Lower lobe of right lung (tissue), 2 donors: Measurements from ENCODE around the gene GPR22. TPM values are rescaled to one million over a fixed set of nuclear protein-coding genes. Genes with fewer than 3 reads are reported as not detected.

Source experiments
- ATAC-seq, 2 donors: fragments of 200-7000 bp; cut with Tn5 transposase; one replicate each; pipeline ENCODE4 v1.9.1; 2020 to 2022; ENCODE audit warnings: mild to moderate bottlenecking in 2 of 2, moderate library complexity in 2 of 2
- DNase-seq: peaks from one replicate; pipeline ENCODE4 v3.0.0-alpha.2; 2020
- H3K27ac ChIP-seq: fragments of 200-600 bp; one replicate; pipeline ENCODE4 v1.8.0; 2022
- H3K27me3 ChIP-seq: fragments of 200-600 bp; one replicate; pipeline ENCODE4 v1.8.0; 2022; ENCODE audit warnings: low read depth
- H3K36me3 ChIP-seq: fragments of 200-600 bp; one replicate; pipeline ENCODE4 v1.8.0; 2022; ENCODE audit warnings: mild to moderate bottlenecking
- H3K4me1 ChIP-seq: fragments of 200-600 bp; one replicate; pipeline ENCODE4 v1.8.0; 2022
- H3K4me3 ChIP-seq: fragments of 200-600 bp; one replicate; pipeline ENCODE4 v1.8.0; 2022; ENCODE audit warnings: mild to moderate bottlenecking
- H3K9me3 ChIP-seq: fragments of 200-600 bp; one replicate; pipeline ENCODE4 v1.8.0; 2022
- CTCF ChIP-seq: fragments of 200-600 bp; IDR thresholded peaks from one replicate; pipeline ENCODE4 v1.8.0; 2022; ENCODE audit warnings: antibody characterized with exemption, mild to moderate bottlenecking
- intact Hi-C: fragments of 100-400 bp; cut with DNase I; formaldehyde crosslinking; loops from one replicate; pipeline ENCODE4 v1.11.0; 2022
- total RNA-seq: library from RNA; stranded (reverse); fragmentation: NEBNext Ultra II Directional; extraction: Animal tissue kit (Norgen Biotek cat#: 25700); gene quantifications from one replicate; pipeline ENCODE4 v1.2.1, GENCODE V29; 2021
- donor health status: DM: no; HTN: yes; CAD: no; lungs with severe emphysema.

Gene GPR22
- total RNA-seq, 1 donor from 2014 or later = not detected

- ATAC-seq (no peak), DNase-seq (no peak)
- H3K27ac ChIP-seq = no peak overlapping the region
- H3K4me1 ChIP-seq = peaks cover 11% of the 10 kb centered on the region
- H3K27me3 ChIP-seq = no peaks in the 10 kb centered on the region
- intact Hi-C loops = no loop called here
- H3K36me3 ChIP-seq = peaks cover 7% of the 10 kb centered on the region
- H3K9me3 ChIP-seq = no peaks in the 10 kb centered on the region
- H3K4me3 ChIP-seq = no peak overlapping the region
- TF ChIP-seq CTCF = no peak
These were observed 33.8 kb downstream of the GPR22 start for GRCh38 chr7:107503687-107504086.

GRCh38 chr7:107505362-107505761 lies 35.5 kb downstream of the GPR22 start:
- no peak for TF ChIP-seq CTCF
- Histone ChIP-seq H3K4me1 (peaks cover 11% of the 10 kb centered on the region), H3K4me3 (no peak overlapping the region), H3K36me3 (peaks cover 7% of the 10 kb centered on the region), H3K9me3 (no peaks in the 10 kb centered on the region), H3K27me3 (no peaks in the 10 kb centered on the region), H3K27ac (no peak overlapping the region)
- DNase-seq (no peak), ATAC-seq (no peak)
- intact Hi-C loops = no loop called here

GRCh38 chr7:107505997-107506673 lies 36.3 kb downstream of the GPR22 start:
- no peak for TF ChIP-seq CTCF
- Histone ChIP-seq H3K36me3 (peaks cover 7% of the 10 kb centered on the region), H3K27ac (no peak overlapping the region), H3K27me3 (no peaks in the 10 kb centered on the region), H3K4me1 (peaks cover 11% of the 10 kb centered on the region), H3K4me3 (peak overlapping the region; percentile 0), H3K9me3 (no peaks in the 10 kb centered on the region)
- ATAC-seq (peak; percentile 66 to 67), DNase-seq (no peak)
- intact Hi-C loops = no loop called here

- H3K36me3 ChIP-seq = peaks cover 7% of the 10 kb centered on the region
- intact Hi-C loops = no loop called here
These were observed 37.0 kb downstream of the GPR22 start for GRCh38 chr7:107506674-107507339.

More at GRCh38 chr7:107506674-107507339, 37.0 kb downstream of the GPR22 start:
- DNase-seq (peak; percentile 83), ATAC-seq (peak; percentile 93)
- no peaks in the 10 kb centered on the region for H3K27me3 ChIP-seq
- peak overlapping the region; percentile 0 for H3K4me3 ChIP-seq
- no peak overlapping the region for H3K27ac ChIP-seq
- no peak for TF ChIP-seq CTCF
- peaks cover 11% of the 10 kb centered on the region for H3K4me1 ChIP-seq
- no peaks in the 10 kb centered on the region for H3K9me3 ChIP-seq

Other genes starting within 250 kb of the GPR22 start
- 49.1 TPM for gene COG5, start 93.9 kb downstream of the GPR22 start, total RNA-seq
- gene DUS4L, start 93.9 kb downstream of the GPR22 start, total RNA-seq = 5.3 TPM
- gene BCAP29, start 110.2 kb downstream of the GPR22 start, total RNA-seq = 81.3 TPM
- gene SLC26A4, start 190.8 kb downstream of the GPR22 start, total RNA-seq = 1.0 TPM